Stimulated activated CD4-positive, alpha-beta T cell treated with anti-CD3 and anti-CD28 coated beads, Interleukin-2, amount 100 ng/mL, for 4 hours (primary cell): ENCODE data around the gene KCNN1.
A peak's percentile ranks its signal among the peaks of the same experiment; 100 is the strongest.

Source experiments
- DNase-seq: peaks from one replicate; pipeline ENCODE4 v3.0.0-alpha.2; 2020; ENCODE audit warnings: low read depth

Gene KCNN1

DNA sequence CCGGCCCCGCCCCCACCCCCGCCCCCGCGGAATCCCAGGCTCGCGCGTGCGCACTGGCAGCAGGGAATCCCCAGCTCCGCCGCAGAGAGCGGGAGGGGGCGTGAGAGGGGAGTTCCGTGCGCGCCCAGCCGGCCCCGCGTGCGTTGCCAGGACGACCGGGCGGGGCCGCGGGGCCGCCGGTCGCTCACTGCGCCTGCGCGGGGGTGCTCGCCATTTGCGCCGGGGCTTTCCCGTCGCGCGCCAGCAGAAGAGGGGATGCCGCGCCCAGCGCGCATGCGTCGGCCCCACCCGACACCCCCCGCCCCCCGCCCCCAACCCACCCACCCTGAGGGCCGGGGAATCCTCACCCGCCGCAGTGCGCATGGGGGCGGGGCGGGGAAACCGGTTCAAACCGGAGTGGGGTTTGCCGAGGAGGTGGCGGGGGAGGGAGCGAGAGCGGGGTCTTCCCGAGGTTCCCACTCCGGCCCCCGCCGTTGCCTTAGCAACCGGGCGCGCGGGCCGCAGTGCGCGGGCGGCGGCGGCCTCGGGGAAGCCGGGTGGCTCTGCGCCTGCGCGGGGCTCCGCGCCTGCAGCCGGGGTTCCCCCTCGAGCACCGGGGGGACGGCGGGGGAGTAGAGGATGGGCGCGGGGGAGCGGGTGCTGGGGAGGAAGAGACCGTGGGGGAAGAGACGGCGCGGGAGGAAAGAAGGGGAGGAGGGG, 18.9 kb upstream of the KCNN1 start:
- peak; percentile 94 for DNase-seq

DNA sequence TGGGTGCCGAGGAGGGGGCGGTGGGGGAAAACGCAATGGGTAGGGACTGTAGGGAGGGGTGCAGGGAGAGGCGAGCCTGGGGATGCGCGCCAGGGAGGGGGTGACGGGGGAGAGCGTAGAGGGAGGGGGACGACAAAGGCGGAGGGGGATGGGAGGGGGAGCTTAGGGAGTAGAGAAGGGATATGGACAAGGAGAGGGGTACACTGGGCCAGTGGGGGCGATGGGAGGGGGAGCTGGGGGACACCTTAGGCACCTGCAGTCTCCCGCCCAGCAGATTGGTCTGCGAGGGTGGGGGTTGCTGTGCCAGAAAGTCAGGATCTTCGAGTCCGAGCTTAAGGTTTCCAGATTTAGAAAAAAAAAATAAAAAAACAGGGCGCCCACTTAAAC, 18.4 kb upstream of the KCNN1 start:
- no peak for DNase-seq

DNA sequence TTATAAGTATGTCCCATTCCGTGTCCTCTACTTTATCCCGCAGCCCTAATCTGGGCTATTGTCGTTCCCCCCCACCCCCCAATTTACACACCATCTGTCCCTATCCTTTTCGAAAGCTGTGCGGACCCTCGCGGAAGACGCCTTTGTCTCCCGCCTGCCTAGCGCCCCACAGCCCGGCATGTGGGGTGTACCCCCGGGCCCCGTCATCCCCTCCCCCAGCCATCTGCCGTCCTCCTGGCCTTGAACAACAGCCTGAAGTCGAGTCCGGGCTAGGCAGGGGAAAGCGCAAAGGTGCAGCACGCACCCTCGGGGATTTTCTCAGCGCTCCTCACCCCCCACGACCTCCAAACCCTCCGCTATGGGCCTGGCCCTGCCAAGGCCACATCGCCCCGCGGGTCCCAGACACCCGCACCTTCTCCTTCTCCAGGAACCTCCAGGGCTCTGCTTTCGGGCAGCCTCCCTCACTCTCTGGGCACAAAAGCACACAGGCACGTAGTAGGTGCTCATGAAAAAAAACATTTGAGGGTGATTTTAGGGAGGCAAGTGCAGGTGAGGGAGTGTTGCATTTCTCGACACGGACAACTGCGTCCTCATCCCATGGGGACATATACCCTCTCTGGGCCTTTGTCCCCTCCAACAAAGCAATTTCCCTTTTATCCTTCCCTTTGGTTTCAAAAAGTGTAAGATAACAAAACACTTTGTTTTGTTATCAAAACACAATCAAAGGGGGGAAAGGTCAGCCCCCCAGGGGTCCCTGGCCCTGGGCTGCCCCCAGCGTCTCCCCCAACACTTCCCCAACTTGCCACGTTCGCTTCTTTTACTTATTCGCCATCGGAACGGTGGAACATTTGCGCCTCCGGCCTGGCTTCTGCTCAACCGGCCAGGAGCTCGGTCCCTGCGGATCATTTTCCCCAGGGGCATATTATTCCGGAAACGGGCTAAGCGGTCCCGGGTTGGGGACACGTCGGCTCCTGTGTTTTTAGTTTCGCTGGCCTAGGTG, 17.7 kb upstream of the KCNN1 start:
- DNase-seq = no peak

DNA sequence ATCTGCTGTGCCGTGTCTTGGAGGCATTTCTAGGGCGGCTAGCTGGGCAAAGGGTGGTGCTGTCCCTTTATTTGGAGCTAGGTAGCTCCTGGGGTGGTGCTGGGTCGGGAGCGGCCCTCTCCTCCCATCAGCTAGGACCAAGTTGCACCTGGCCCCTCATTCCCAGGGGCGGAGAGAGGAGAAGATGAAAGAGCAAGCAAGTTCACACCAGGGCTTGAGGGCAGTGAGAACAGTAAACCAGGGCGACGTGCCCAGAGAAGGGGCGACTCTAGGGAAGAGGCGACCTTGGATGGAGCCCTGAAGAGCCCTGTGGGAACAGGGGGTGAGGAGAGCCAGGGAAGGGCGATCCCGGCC, 17.0 kb upstream of the KCNN1 start:
- no peak for DNase-seq

DNA sequence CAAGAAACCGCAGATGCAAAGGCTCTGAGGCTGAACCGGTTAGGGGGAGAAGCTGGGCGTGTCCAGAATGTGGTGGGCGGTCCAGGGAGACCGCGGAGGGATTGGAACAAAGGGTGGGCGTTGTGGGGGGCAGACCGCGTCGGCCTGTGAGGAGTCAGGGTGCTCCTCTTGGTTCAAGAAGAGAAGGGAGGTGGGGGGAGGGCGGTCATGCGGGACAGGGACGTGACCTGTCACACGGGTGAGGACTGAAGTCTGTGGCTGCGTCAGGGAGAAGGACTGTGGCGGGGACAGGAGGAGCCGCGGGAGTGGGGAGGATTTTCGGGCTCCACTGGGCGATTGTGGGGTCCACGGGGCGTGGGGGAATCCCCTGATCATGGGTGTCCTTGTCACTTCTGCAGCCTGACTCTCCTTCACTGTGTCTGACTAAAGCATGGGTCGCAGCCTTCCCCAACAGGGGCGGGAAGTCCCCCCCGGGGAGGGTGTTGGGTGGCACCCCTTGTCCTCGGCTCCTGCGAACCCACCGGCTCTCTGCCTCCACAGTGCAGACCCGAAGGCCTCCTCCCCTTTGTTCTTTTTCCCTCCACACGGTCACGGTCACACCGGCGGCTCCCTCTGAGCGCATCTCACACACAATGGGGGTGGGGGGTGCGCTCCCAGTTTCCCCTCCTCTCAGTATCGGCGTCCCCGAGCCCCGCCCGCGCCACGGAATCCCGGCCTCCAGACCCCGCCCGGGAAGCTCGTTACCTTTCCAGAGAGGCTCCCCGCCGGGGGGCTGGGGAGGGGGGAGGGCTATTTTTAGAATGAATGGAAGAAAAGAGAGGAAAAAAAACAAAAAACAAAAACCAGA, 16.4 kb upstream of the KCNN1 start:
- DNase-seq = no peak

DNA sequence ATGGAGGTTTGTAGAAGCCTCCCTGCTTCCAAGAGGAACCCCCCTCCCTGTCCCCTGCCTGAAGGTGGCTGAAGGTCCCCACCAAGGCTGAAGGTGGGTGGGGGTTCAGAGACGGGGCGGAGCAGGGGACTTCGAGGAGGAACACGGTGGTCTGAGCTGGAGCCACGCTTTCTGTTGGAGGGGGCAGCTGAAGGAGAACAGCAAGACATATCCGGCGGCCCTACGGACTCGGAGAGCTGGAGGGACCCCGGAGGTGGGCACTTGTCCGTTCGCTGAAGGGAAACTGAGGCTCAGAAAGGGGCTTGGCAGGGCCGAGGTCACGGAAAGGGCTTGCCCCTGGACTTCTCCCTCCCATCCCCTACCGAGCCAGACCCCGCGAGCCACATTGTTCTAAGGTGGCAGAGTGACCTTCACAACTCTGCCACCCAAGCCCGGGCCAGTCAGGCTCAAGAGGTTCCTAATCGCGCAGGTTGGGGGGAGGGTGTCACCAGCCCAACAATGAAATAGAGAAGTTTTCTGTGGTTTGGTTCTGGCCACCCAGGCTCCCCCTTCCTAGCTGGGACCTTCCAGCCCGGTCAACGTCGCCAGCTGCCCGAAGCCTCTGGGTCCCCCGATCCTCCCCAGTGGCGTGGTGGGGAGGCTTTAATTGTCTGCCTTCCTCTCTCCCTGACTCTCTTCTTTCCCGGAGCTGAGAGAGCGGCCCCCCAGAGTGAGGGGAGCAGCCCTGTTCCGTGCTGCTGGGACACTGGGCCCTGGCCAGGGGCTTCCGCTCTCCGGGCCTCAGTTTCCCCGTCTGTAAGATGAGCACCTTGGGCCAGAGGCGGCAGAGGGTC, 15.5 kb upstream of the KCNN1 start:
- no peak for DNase-seq

DNA sequence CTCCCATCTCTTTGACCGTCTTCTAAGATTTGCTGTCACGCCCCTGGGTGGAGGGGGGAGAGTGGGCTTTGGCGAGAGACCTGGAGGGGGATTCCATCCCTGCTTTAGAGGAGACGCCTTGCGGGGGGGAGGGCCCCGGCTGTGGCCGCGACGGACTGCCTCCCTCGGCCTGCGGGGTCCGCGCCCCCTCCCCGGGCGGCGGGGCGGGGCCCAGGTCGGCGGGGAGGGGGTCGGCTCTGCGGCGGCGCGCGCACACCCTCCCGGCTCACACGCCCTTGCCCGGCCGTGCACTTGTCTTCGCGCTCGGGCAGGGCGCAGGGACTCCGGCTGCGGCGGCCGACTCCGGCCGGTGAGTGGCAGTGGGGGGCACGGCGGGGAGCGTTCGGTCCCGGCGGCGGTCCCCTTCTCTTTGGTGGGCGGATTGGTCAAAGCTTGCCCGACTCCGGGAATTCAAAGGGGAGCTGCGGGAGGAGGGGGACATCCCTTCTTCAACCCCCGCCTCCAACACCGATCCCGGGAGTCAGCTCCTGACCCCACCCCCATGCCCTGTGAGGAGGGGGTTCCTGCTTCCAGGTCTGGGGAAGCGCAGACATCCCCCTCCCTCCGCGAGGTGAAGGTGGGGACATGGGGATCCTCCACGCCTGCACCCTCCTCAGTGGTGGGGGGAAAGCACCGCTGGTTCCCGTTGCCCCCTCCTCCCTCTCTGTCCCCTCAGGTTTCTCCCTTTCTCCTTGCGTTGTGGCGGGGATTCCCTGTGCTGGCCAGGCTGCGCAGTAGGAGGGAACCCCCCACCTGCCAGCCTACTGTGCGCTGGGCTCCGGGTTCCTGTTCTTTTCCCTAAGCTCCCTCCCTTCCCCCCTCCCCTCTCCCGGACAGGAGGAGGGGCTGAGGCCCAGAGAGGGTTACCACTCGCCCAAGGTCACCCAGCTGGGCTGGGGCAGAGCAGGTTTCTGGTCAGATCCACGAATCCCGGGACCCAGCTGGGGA, 14.6 kb upstream of the KCNN1 start:
- no peak for DNase-seq

DNA sequence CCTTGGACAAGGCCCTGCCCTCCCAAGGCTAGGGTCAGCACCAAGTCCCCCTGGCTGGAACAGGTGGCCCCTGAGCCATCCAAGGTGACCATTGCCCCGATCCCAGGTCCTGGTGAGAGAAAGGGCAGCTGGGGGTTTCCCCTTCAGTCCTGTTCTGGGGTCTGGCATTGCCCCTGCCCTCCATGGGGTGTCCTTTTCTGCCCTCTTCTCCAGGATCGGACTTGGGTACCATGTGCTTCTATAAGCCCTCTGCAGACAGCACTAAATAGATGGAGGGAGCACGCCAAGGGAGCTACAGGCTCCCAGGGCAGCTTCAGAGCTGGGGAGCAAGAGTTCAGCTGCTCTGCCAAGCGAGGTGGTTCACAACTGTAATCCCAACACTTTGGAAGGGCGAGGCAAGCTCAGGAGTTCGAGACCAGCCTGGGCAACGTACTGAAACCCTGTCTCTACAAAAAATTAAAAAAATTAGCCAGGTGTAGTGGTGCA, 13.5 kb upstream of the KCNN1 start:
- DNase-seq = no peak

DNA sequence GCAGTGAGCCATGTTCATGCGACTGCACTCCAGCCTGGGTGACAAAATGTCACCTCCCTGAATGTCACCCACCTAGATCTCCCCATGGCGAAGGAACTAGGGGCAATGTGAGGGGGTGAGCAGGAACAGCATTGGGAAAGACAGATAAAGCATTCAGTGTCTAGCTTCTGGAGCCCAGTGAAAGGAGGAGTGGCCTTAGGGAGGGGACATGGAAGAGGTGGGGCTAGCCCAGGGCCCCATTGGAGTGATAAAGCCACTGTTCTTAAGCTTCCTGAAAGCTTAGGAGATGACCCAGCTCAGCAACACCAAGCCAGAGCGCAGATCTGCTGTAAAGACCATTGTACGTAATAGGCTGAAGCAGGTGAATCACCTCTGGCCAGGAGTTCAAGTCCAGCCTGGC, 13.0 kb upstream of the KCNN1 start:
- DNase-seq = no peak

DNA sequence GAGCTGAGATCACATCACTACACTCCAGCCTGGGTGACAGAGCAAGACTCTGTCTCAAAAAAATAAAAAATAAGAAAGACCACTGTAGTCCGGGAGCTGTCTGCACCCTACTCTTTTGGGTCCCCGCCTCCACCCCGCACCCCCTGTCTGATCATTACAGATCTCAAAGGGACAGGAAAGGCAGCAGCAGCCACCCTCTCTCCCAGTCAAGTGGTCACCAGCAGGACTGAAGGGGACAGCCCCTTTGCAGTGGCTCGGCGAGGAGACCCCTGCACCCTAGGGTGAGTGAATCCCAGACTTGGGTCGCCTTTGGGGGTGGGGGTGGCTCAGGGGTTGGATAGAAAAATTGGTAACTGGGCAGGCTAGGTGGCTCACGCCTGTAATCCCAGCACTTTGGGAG, 12.5 kb upstream of the KCNN1 start:
- DNase-seq = no peak

DNA sequence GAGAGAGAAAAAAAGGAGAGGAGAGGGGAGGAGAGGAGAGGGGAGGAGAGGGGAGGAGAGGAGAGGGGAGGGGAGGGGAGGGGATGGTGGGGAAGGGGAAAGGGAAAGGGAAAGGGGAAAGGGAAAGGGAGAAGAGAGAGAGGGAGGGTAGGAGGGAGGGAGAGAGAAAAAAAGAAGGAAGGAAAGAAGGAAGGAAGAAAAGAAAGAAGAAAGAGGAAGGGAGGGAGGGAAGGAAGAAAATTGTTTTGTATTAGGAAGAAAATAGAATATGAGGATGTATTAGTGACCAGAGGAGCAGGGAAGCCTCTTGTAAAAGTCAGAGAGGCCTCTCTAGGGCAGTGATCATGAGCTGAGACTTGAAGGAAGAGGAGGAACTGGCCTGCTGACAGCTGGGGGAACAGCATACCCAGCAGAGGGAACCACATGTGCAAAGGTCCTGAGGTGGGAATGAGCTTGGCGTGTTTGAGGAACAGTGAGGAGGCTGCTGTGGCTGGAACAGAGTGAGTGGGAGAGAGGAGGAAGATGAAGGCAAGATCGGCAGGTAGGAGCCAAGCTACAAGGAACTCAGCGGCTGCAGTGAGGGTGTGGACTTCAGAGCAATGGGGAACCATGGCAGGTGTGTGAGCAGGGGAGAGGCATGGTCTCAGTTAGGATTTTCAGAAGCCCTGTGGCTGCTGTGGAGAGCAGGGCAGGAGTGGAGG, 9.6 kb upstream of the KCNN1 start:
- DNase-seq = no peak

DNA sequence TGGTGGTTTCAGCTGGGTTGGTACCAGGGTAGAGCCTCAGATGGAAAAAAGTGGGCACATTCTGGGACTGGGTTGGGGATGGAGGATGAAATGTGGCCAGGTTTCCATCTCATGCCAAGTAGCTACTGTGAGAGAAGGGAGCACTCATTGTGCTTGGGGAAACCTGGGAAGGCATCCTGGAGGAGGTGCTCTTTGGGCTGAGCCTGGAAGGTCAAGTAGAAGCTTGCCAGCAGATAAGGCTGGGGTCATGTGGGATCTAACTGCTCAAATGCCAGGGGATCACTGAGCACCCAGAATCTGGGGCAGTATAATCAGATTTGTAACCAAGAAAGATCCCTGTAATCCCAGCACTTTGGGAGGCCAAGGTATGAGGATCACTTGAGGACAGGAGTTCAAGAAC, 9.0 kb upstream of the KCNN1 start:
- DNase-seq = no peak

DNA sequence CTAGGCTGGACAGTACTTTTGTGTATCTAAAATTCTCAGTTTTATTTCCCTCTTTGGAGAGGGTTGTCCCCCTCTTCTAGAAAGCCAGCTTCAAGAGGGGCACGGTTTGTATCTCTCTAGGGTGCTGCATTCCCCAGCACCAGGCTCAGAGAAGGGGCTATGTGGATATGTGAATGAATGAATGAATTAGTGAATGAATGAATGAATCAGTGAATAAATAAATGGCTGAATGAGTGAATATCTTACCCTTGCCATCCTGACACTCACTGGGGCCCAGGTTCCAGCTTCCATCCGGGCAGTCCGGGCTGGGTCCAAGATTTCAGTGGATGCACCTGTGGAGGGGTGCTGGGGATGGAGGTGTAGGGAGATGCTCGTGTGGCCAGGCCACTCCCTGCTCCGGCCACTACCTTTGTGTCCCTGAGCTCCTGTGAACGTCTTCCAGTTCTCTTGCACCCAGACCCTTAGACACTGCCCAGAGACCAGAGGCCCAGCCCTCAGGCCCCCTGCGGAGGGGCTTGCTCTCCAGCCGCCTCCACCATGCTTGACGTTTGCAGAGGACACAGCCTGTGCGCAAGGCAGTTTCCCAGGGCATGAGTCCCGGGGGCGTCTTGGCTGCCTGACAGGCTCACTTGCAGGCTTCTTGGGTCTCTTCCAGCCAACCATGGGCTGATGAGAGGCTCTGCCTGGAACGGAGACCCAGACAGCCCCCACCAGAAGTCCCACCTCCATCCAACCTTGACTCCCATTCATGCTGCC, 2.8 kb upstream of the KCNN1 start:
- no peak for DNase-seq

DNA sequence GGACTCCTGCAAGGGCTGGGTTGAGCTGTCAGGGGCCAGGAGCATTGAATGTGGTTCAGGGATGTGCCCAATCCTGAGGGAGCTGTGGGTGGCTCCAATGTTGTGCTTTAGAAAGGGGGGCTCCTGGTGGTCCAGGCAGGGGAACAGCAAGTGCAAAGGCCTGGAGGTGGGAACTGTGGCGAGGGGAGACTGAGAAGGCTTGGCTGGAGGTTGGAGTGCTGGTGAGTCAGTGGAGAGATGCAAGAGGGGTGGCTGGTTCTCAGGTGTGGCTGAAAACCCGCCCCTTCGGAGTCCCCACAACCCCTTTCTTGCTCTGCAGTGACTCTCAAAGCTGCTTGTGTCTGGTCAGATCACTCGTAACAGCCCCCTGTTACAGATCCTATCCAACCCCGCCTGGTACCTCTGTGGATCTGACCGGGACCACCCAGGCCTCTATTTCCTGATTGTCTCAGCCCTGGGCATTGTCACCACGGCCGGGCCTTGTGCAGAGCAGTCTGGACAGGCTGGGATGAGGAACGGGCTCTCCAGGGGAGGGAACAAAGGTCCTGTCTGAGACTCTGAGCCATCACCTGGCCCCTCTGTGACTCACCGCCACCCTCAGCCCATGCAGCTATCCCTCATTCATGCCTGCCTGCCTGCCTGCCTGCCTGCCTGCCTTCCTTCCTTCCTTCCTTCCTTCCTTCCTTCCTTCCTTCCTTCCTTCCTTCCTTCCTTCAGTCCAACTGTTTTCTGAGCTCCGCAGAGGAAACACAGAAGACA, 1.4 kb upstream of the KCNN1 start:
- DNase-seq = no peak

DNA sequence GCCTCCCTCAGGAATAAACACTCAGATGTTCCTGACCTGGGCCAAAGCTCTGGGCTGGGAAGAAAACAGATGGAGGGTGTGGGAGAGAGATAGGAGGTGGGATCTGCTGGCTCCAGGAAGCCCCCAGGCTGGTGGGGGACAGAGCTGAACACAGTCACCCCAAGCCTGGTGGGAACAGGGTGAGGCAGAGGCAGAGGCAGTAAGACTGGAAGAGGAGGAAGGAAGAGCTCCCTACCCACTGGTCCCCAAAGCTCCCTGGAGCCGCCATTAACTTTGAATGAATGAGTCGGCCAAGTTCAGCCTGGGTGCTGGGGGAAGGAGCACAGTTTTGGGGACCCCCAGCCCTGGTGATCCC, 801 bp upstream of the KCNN1 start:
- DNase-seq = no peak

DNA sequence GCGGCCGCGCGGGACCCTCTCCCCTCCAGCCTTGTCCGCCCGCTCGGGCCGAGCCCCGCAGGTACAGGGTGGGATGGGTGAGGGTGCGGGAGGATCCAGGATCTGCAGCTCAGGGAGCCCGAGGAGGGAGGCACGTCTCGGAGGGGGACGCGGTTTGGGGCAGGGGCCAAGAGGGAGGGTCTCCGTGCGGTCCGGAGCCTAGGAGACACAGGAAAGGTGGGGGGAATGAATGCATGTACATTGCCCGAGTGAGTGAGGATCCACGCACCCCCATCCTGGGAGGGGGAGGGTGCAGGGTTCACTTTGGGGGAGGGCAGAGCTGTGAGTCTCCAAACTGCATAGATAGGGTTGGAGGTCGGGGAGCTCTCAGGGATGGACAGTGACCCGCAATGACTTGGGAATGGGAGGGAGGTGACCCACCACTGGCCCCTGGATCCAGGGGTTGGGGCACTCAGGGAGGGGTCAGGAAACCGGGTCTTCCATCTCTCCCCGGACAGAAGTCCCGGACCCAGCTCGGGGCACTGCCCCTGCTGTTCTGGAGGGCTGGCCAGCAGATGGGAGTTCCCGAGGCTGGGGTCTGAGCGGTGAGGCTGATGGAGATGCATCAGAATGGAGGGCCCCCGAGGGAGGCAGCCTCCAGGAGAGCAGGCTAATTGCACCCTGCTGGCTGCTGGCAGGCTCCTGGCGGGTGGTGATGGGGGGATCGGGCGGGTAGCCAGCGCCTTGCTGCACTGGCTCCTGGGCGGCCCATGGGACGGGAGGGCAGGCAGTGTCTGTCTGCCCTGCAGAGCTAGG, 547 bp downstream of the KCNN1 start:
- no peak for DNase-seq

DNA sequence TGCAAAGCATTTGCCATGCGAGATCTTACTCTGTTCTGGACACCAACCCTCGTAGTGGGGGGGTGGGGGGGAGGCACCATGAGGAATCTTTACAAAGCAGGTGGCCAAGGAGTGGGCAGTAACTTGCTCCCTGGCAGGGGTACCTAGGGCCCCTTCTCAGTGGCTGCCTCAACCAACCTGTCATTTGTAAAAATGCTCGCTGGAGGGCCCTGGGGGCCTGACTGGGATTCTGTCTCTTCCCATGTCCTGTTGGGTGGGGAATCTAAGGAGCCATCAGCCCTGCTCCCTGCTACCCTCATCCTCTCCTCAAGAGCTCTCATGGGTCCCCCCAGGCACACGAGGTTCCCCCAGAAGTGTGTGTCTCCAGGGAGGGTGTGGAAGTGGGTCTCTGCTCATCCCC, 1.5 kb downstream of the KCNN1 start:
- no peak for DNase-seq
